ENCODE data around the gene ZNF652.

DNA sequence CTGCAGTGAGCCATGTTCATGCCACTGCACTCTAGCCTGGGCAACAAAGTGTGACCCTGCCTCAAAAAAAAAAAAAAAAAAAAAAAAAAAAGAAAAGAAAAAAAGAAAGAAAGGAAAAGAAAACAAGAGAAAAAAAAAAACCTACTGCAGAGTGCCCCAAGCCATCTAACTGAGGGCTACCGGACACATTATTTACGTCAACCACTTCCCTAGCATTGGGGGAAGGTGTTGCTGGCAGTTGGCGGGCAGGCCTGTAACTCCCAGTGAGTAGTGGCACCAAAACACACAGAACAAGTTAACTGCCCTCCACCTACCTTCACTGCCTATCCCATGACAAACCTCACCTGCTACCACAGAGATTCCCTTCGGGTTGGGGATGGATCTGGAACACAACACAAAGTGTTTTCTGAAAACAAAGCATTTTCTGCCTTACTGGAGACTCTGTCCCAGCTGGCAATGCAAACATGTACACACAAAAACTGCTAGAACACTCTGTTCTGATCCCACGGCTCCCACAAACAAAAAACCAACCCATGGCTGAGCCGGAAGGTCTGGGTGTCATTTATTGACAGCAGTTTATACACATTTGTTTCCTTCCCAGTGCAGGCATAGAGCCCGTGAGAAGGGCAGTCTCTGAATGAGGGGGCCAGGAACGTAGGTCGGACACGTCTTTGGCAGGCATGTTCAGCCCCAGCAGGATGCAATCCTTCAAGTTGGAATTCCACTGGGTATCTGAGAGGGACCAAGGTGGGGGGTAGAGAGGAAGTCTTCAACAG lies 41.7 kb upstream of the ZNF652 start:
- TF ChIP-seq, protein P1, sequence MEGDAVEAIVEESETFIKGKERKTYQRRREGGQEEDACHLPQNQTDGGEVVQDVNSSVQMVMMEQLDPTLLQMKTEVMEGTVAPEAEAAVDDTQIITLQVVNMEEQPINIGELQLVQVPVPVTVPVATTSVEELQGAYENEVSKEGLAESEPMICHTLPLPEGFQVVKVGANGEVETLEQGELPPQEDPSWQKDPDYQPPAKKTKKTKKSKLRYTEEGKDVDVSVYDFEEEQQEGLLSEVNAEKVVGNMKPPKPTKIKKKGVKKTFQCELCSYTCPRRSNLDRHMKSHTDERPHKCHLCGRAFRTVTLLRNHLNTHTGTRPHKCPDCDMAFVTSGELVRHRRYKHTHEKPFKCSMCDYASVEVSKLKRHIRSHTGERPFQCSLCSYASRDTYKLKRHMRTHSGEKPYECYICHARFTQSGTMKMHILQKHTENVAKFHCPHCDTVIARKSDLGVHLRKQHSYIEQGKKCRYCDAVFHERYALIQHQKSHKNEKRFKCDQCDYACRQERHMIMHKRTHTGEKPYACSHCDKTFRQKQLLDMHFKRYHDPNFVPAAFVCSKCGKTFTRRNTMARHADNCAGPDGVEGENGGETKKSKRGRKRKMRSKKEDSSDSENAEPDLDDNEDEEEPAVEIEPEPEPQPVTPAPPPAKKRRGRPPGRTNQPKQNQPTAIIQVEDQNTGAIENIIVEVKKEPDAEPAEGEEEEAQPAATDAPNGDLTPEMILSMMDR (IDR thresholded peaks at IDR 0.05), result no peak
- TF ChIP-seq POLR2A (IDR thresholded peaks at IDR 0.05), result no peak

Measured in lower leg skin (tissue), 3 donors.